PFSK-1 (cell line): ENCODE data around the gene SATB2.

ENCODE experiments used
- POLR2AphosphoS5 ChIP-seq: IDR thresholded peaks from 2 replicates; pipeline ENCODE4 v1.6.1; 2012; ENCODE audit warnings: low read depth, mild to moderate bottlenecking, control low read depth, low read length, moderate library complexity
- SIN3A ChIP-seq: IDR thresholded peaks from 2 replicates; pipeline ENCODE4 v1.6.1; 2012; ENCODE audit warnings: mild to moderate bottlenecking, low read length, moderate library complexity, borderline replicate concordance; ENCODE audit not compliant: insufficient read depth
- TAF1 ChIP-seq: IDR thresholded peaks from 2 replicates; pipeline ENCODE4 v1.6.1; 2012; ENCODE audit warnings: low read length, control low read depth, borderline replicate concordance; ENCODE audit not compliant: insufficient read depth
- TF ChIP-seq, protein P1 (sequence below), 2 experiments: IDR thresholded peaks; 2 replicates each; pipeline versions ENCODE4 v1.6.1 to v1.8.0; 2011 to 2012; ENCODE audit warnings: low read depth in 2 of 2, low read length in 2 of 2, control low read depth in 1 of 2, inconsistent platforms in 1 of 2, mild to moderate bottlenecking in 1 of 2, moderate library complexity in 1 of 2; ENCODE audit not compliant: insufficient read depth in 1 of 2

DNA sequence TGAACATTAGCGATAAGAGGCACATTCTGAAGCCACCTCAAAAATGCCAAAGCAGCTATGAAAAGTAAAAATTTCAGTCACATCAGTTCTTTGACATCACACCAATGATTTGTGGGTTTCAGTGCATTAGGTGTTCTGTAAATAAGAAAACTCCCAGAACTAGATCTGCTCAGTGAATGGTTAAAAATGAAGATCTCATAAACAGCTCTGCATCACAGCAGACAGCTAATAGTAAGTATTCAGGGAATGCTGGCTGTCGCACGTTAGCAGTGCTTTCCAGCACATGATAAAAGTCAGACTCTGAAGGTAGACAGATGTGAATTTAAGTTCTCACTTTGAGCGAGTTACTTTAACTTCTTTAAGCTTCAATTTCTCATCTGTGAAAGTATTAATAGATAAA lies 154.9 kb downstream of the SATB2 start:
- no peak for TF ChIP-seq SIN3A
- no peak for TF ChIP-seq TAF1
- TF ChIP-seq, protein P1, sequence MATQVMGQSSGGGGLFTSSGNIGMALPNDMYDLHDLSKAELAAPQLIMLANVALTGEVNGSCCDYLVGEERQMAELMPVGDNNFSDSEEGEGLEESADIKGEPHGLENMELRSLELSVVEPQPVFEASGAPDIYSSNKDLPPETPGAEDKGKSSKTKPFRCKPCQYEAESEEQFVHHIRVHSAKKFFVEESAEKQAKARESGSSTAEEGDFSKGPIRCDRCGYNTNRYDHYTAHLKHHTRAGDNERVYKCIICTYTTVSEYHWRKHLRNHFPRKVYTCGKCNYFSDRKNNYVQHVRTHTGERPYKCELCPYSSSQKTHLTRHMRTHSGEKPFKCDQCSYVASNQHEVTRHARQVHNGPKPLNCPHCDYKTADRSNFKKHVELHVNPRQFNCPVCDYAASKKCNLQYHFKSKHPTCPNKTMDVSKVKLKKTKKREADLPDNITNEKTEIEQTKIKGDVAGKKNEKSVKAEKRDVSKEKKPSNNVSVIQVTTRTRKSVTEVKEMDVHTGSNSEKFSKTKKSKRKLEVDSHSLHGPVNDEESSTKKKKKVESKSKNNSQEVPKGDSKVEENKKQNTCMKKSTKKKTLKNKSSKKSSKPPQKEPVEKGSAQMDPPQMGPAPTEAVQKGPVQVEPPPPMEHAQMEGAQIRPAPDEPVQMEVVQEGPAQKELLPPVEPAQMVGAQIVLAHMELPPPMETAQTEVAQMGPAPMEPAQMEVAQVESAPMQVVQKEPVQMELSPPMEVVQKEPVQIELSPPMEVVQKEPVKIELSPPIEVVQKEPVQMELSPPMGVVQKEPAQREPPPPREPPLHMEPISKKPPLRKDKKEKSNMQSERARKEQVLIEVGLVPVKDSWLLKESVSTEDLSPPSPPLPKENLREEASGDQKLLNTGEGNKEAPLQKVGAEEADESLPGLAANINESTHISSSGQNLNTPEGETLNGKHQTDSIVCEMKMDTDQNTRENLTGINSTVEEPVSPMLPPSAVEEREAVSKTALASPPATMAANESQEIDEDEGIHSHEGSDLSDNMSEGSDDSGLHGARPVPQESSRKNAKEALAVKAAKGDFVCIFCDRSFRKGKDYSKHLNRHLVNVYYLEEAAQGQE (IDR thresholded peaks at IDR 0.05; ENCODE audit: insufficient read depth in 1 of 2, low read depth in 2 of 2, low read length in 2 of 2) = no peak
- TF ChIP-seq POLR2AphosphoS5 = no peak
